Brain microvascular endothelial cell (primary cell): ENCODE results near the gene MPZL1.
A peak's percentile ranks its signal among the peaks of the same experiment; 100 is the strongest.

ENCODE experiments used
- DNase-seq: peaks from one replicate; pipeline ENCODE4 v3.0.0-alpha.2; 2020
- H3K27ac ChIP-seq: fragments of 250-450 bp; sonication (Bioruptor Pico); 2 replicates; pipeline ENCODE4 v1.5.1; 2020; ENCODE audit warnings: mild to moderate bottlenecking, moderate library complexity
- H3K27me3 ChIP-seq: fragments of 250-450 bp; sonication (Bioruptor Pico); replicated peaks from 2 replicates; pipeline ENCODE4 v1.5.1; 2020; ENCODE audit warnings: mild to moderate bottlenecking
- H3K36me3 ChIP-seq: fragments of 250-450 bp; sonication (Bioruptor Pico); replicated peaks from 2 replicates; pipeline ENCODE4 v1.5.1; 2020; ENCODE audit warnings: mild to moderate bottlenecking
- H3K4me3 ChIP-seq: 2 replicates; pipeline ENCODE4 v1.5.1; 2011; ENCODE audit warnings: low read depth, mild to moderate bottlenecking, control low read depth, low read length, moderate library complexity
- in situ Hi-C: cut with HindIII; loops from 2 replicates; pipeline ENCODE4 v1.10.0; 2017; ENCODE audit warnings: low sequenced_read_pairs, low pct_ligation_motif_present
- TF ChIP-seq, protein P1 (sequence below): IDR thresholded peaks from 2 replicates; pipeline ENCODE4 v1.5.1; 2011; ENCODE audit warnings: low read depth, mild to moderate bottlenecking, moderate library complexity, low read length, control low read depth, inconsistent platforms; ENCODE audit errors: missing control alignments

MPZL1 gene

DNA sequence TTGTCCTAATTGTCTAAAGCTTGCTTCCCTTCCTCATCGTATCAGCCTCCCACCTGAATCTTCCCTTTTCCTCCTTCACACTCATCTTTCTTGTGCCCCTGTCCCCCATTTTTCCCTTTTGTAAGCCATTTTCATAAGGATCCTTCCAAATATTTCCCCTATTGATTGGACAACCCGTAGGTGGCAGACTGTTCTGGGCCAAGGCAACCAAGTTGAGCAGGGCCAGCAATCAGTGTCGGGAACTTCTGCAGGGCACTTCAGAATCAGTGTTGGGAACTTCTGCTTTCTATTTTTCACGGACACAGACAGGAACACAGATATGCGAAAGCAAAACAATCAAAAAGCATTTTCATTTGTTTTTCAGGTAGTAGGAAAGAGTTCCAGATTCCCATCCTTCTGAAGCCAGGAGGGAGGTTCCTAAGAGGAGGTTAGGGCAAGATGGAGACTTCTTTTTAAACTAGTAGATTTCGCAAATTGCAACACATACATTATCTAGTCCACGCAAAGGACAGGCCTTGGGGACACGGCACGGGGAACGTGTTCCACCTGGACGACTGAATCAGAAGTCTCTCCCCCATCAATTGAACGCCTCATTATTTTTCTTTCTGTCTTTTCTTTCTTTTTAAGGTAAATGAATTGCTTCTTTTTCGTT is 691 bp upstream of the MPZL1 start:
- TF ChIP-seq, protein P1, sequence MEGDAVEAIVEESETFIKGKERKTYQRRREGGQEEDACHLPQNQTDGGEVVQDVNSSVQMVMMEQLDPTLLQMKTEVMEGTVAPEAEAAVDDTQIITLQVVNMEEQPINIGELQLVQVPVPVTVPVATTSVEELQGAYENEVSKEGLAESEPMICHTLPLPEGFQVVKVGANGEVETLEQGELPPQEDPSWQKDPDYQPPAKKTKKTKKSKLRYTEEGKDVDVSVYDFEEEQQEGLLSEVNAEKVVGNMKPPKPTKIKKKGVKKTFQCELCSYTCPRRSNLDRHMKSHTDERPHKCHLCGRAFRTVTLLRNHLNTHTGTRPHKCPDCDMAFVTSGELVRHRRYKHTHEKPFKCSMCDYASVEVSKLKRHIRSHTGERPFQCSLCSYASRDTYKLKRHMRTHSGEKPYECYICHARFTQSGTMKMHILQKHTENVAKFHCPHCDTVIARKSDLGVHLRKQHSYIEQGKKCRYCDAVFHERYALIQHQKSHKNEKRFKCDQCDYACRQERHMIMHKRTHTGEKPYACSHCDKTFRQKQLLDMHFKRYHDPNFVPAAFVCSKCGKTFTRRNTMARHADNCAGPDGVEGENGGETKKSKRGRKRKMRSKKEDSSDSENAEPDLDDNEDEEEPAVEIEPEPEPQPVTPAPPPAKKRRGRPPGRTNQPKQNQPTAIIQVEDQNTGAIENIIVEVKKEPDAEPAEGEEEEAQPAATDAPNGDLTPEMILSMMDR, result peak; percentile 72
- Histone ChIP-seq H3K27me3 (no peaks in the 10 kb centered on the region), H3K27ac (peak overlapping the region; percentile 57), H3K36me3 (peaks cover 4% of the 10 kb centered on the region), H3K4me3 (peak overlapping the region; percentile 81)
- peak; percentile 36 for DNase-seq
- in situ Hi-C loops, result no loop called here

DNA sequence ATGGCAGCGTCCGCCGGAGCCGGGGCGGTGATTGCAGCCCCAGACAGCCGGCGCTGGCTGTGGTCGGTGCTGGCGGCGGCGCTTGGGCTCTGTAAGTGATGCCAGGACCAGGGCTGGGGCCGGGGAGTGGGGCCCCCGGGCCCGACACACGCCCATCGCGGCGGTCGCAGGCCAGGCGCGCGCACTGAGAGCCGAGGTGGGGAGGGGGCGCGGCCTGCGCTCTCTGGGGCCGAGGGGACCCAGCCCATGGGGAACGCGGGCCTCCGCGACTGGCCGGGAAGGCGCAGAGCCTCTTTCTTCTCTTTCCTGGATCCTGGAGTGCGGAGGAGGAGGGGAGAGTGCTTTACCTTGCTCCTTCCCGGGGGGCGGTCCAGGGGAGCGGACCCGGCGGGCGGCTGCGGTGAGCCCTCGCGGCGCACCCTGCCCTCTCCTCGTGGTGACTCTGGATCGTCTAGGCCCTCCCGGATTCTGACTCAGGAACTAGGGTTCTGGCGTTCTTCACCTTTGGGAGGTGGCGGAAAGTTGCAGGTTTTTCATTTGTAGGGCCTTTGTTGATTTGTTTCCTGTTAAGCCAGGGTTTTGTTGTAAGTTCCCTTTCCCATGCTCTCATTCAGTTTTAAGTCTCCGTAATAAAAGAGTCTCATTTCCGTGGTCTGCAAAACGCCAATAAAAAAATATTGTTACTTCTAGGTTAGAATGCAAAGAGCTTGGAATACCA is 529 bp downstream of the MPZL1 start:
- Histone ChIP-seq H3K27ac (peak overlapping the region; percentile 57), H3K27me3 (no peaks in the 10 kb centered on the region), H3K36me3 (peaks cover 4% of the 10 kb centered on the region), H3K4me3 (peak overlapping the region; percentile 81)
- peak; percentile 24 for DNase-seq
- in situ Hi-C loops, result no loop called here
- TF ChIP-seq, protein P1, result no peak

DNA sequence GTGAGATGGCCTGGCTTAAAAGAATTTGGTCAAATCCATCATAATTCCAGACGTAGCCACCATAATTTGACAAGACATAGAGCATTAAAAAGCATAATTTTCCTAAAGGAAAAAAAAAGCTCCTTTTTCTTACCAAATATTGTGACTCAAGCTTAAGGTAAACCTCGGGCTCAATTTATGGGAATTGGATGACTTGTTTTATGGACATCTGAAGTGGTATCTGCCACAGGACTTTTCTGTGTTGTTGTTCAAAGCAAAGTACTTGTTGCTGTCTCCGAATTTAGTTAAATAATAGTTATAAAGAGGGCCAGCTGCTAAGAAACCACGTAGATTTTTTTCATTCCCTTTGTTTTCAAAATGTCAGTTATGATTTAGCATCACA is 1.1 kb downstream of the MPZL1 start:
- in situ Hi-C loops, result no loop called here
- Histone ChIP-seq H3K27me3 (no peaks in the 10 kb centered on the region), H3K27ac (peak overlapping the region; percentile 8), H3K36me3 (peaks cover 4% of the 10 kb centered on the region), H3K4me3 (peak overlapping the region; percentile 81)
- TF ChIP-seq, protein P1, result no peak
- DNase-seq, result no peak

DNA sequence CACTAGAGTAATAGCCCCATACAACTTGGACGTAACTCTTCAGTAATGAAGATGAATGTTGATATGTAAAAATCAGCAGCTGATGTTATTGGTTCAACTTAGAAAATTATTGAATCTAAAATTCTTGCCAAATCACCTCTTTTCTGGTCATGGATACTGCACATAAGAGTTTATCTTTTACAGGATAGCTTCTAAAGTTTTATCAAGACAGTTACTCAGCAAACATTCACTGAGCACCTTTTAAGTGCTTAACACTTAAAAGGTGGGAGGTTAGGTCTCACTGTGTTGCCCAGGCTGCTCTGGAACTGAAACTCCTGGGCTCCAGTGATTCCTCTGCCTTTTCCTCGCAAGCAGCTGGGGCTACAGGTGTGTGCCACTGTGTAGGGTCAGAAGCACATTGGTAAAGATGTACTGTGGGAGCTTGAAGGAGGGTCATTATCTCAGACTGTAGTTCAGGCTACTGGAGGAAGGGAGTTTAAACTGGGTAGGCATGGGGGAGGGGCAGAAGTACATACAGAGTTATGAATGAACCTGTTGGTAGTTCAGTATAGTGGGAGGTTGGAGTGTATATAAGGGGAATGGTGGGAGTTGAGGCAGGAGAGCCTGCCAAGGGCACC is 2.0 kb downstream of the MPZL1 start:
- DNase-seq, result no peak
- no peaks in the 10 kb centered on the region for H3K27me3 ChIP-seq
- H3K36me3 ChIP-seq, result peaks cover 4% of the 10 kb centered on the region
- in situ Hi-C loops, result no loop called here
- H3K27ac ChIP-seq, result no peak overlapping the region
- TF ChIP-seq, protein P1, result no peak
- H3K4me3 ChIP-seq, result peak overlapping the region; percentile 15

DNA sequence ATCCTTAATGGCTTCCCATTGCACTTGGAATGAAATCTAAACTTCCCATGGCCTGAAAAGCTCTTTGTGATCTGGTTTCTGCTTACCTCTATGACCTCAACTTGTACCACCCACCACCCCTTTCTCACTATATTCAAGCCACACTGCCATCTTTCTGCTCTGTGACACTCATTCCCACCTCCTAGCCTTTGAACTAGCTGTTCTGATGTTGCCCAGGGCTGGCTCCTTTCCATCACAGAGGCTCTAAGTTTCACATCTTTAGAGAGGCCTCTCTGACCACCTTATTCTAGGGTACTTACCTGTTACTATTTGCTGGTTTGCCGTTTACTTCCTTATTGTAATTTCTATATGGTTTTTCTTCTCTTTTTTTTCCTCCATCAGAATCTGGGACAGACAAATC is 4.2 kb downstream of the MPZL1 start:
- Histone ChIP-seq H3K36me3 (peaks cover 12% of the 10 kb centered on the region), H3K27ac (no peak overlapping the region), H3K4me3 (no peak overlapping the region), H3K27me3 (no peaks in the 10 kb centered on the region)
- in situ Hi-C loops, result no loop called here
- TF ChIP-seq, protein P1, result no peak
- DNase-seq, result no peak
